Measurements from ENCODE around the gene XYLT1. TPM values are rescaled to one million over a fixed set of nuclear protein-coding genes. Genes with fewer than 3 reads are reported as not detected.

The XYLT1 gene
- polyA plus RNA-seq, 1 donor = 5.5 TPM

GRCh38 chr16:17106243-17106791 is 364.4 kb downstream of the XYLT1 start:
- DNase-seq (ENCODE audit: low read depth) = no peak

DNA sequence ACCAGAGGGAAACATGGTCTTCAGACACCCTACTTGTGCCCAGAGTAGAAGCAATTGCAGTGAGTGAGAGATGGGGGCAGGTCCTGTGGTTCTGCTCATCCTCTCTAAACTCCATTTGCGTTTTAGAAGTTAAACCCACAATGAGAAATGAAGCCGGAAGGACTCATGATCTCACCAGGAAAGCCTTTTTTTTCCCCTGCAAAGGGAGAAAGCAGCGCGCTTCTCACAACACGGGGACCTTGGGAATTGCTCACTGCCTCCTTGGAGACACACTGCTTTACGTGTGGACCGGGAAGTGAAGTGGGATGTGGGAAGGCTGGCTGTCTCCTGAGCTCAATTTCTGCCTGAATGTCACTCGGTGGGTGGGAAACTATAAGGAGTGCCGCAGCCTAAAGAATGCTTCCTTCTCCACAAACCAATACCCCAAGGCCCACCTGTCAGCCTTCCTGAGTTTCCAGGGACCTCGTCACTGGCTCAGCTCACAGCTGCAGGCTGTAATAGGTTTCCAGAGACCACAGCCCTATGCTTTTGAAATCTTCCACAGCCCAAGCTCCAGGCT is 365.4 kb downstream of the XYLT1 start:
- DNase-seq (ENCODE audit: low read depth) = no peak

- DNase-seq (ENCODE audit: low read depth) = no peak
Measured at GRCh38 chr16:17104654-17105053, 366.1 kb downstream of the XYLT1 start.

GRCh38 chr16:17103216-17103615 is 367.5 kb downstream of the XYLT1 start:
- no peak for DNase-seq (ENCODE audit: low read depth)

DNA sequence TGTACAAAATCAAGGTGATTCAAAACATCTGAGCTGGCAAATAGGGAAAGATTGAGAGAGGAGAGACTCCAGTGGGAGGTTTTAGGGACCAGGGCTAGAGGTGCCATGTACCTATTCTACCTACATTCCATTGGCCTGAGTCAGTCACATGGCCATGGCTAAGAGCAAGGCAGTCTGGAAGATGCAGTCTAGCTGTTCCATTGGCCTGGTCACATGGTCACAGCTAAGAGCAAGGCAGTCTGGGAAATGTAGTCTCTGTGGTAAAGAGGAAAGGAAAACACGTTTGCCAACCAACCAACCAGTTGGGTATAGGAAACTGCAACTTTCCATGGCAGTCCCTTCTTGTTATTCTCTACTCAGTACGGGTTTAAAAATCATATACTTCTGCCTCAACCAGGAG is 369.1 kb downstream of the XYLT1 start:
- no peak for DNase-seq (ENCODE audit: low read depth)

DNA sequence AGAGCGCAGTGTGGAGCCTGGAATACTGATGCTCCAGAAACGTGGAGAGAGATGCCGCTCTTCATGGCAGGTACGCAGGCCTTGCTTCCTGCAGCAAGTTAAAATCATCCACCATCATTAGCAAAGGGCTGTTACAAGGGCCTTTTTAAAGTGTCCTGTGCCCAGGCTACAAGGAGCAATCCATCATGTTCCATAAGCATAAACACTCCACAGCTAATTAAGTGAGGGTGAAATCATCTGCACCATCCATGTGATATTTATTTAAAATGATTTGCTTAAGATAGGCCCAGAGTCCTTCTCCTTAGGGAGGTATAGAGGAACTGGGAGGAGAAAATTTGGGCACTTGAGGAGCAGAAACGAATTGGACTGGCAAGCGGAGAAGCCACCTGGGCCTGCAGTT is 372.1 kb downstream of the XYLT1 start:
- no peak for DNase-seq (ENCODE audit: low read depth)

GRCh38 chr16:17084130-17084529 is 386.6 kb downstream of the XYLT1 start:
- DNase-seq (ENCODE audit: low read depth) = no peak

GRCh38 chr16:17083628-17084027 is 387.1 kb downstream of the XYLT1 start:
- no peak for DNase-seq (ENCODE audit: low read depth)

GRCh38 chr16:17082095-17082882 is 388.5 kb downstream of the XYLT1 start:
- DNase-seq (ENCODE audit: low read depth) = no peak

GRCh38 chr16:17080105-17080504 is 390.7 kb downstream of the XYLT1 start:
- no peak for DNase-seq (ENCODE audit: low read depth)

DNA sequence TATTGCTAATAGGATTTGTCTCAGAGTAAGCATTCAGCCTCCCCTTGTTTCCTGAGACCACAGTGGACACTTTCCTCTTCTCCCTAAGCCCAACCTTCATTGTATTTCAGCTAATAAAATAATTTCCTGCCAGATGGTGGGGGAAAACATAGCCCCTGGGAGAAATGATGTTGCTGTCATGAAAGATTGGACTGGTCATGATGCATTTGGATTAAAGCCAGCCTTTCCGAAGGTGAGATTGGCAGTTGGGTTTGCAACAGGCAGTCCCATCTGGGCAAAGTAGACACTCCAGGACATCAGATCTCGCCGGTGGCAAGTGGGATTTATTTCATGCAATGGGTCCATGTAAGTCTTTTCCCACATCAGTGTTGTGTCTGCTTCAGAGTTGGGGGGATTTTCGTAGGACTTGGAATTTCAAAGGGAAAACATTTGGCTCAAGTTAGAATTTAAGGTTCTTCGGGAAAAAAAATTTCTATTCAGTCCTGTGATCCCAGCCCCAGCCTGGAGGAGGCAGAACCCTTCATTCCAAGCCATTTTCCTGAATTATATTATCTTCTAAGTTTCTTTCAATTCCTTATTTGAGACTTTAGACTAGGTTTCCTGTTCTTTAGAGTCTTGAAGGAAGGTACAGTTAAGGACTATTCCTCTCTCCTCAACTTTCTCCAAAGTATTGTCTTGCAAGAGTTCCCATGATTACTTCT is 391.7 kb downstream of the XYLT1 start:
- no peak for DNase-seq (ENCODE audit: low read depth)

GRCh38 chr16:17076818-17077498 is 393.8 kb downstream of the XYLT1 start:
- DNase-seq (ENCODE audit: low read depth) = no peak

- DNase-seq (ENCODE audit: low read depth) = no peak
Measured at GRCh38 chr16:17076092-17076754, 394.5 kb downstream of the XYLT1 start.

DNA sequence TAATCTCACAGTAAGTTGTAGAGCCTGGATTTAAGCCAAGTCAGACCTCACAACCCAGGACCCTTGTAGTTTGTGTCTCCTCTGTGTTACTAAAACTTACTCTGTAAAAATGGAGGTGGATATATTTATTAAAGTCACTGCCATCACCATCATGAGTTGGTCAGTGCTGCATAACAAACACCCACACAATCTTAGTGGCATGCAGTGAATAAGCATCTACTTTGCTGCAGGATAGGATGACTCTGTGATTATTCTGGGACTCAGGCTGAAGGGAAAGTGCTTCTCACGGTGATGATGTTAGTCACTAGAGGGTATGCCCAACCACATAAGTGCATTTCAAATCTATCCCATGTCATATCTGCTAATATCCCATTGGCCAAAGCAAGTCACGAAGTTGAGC is 398.7 kb downstream of the XYLT1 start:
- no peak for DNase-seq (ENCODE audit: low read depth)

DNA sequence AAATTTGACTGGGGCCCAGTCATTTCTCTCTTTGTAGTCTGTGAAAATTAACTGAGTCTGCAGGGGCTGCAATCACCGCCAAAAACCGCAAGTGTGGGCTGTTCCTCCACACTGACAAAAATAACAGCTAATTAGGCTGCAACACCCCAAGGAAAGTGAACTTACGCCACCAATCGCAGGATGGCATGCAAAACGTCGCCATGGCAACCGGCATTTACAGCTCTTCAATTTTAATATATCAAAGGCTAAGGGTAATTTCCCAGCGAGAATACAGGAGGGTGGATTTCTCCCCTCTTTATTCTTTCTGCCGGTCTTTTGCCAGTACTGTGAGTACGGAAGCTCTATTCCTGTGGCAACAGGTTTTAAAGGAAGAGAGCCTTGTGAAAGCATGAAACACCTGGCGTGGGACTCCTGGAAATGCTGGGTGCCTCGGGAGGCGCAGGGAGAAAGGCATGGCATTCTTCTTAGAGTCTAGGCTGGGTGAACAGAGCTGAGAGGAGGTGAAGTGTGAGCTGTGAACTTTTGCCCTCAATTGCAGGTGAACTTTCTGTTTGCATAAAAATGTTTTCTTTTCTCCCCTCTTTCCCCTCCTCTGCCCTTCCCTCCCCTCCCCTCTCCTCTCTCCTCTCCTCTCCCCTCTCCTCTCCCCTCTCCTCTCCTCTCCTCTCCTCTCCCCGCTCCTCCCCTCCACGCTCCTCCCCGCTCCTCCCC is 399.7 kb downstream of the XYLT1 start:
- no peak for DNase-seq (ENCODE audit: low read depth)

DNA sequence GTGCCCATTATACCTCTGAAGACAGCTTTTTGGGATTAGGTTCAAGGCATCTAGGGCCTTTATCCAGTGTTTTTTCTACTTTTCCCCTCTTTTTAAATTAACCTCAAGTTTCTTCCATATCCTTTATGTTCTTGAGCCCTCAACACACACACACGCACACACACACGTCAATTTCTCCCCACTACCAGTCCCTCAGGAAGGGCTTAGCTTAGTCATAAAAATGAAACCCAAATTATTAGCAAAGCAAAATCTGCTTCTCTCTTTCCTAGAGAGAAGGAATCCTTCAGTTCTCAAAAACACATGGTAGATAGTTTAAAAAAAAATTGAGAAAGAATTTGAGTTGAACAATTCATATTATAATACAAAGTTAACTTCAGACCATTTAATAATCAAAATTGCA is 401.1 kb downstream of the XYLT1 start:
- DNase-seq (ENCODE audit: low read depth) = no peak

DNA sequence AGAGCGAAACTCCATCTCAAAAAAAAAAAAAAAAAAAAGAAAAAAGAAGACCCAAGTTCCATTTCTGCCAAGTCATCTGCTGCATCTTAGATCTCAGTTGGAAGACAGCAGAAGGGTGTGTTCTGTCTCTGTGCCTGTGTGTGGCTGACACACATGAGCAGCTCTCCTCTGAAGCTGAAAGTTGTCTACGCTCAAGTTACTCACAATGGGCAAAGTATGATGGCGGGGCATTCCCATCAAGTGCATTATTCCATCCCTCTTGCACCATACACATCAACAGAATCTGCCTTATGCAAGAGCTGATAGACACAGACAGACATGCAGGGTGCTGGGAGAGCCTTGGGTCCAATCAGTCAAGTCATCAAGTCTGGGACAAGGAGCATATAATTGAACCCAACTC is 402.2 kb downstream of the XYLT1 start:
- DNase-seq (ENCODE audit: low read depth) = no peak

- no peak for DNase-seq (ENCODE audit: low read depth)
Measured at GRCh38 chr16:17067882-17068281, 402.9 kb downstream of the XYLT1 start.

DNA sequence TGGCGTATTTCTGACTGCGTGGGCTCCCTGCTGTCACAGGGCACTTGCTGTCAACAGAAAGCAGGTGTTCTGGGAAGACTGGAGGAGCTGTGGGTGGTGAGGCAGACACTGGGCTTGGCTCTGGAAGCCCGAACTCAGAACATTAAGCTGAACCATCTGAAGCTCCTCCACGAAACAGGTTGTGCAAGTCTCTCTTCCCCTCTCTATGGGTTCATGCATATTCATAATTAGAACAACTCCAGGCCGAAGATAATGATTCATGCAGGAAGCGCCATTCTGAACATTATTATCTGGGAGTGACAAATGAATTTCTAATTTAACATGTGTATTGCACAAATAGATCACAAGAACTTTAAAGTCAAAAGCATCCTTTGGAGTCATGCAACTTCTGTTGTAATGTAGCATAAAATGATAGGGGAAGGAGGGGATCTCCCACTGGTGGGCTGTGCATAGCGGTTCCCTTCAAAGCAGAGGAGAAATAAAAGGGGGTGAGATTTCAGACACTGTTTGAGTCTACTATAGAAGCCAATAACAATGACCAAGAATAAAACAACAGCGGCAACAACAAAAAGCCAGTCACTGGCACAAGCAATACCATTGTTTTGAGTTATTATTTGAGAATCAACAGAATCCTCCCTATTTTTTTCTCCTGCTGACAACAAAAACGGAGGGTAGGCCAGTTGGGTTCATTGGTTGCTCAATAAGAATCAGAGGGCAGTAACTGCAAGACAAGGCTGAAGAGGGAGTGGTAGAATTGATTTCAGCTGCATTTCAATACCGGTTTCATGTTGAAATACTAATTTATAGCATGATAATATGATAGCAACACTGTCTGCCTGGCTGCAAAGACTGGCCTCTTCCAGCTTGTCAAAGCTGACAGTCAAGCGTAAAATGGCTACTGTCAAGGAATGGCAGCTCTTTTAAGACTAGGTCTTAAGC is 407.3 kb downstream of the XYLT1 start:
- DNase-seq (ENCODE audit: low read depth) = no peak

DNA sequence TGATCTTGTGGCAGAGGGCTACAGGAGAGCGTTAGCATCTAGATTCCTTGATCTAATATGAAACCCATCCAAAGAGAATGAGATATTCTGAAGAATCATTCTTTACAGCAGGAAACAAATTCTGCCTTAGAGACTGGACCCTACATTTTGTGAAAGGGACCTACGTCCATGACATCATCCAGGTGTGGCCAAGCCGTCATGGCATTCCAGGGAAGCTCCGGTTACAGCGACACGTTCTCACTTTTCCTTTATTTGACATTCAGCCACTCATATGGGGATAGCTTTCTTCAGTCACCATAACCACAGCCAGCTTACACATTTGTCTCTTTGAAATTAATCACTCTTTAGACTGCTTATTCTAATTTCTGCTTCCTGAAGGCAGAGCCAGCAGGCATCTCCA is 408.1 kb downstream of the XYLT1 start:
- no peak for DNase-seq (ENCODE audit: low read depth)

All from forelimb muscle (tissue), 1 donor.